ENCODE results near the gene SFXN2. TPM values are rescaled to one million over a fixed set of nuclear protein-coding genes. Genes with fewer than 3 reads are reported as not detected.

The SFXN2 gene
- total and polyA plus RNA-seq, 2 experiments from 2014 or later, result 12.3 to 17.5 TPM

DNA sequence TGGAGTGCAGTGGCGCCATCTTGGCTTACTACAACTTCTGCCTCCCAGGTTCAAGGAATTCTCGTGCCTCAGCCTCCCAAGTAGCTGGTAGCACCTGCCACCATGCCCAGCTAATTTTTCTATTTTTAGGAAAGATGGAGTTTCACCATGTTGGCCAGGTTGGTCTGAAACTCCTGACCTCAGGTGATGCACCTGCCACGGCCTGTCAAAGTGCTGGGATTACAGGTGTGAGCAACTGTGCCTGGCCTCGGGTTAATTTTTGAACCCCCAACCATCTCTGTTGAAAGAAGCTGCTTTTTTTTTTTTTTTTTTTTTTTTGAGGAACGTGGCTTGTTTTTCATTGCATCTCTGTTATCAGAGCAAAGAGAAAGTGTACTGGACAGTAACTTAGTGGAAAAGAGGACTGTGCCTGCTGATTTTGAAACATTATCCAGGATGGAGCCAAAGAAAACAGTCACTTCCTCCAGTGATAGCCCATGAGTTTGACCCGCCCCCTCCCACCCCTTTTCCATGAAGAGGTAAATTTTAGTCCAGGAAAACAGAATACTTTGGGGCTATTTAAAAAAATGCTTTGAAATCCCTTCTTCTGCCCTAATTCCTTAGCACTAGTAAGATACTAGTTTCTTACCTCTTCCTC lies 67.6 kb downstream of the SFXN2 start:
- peak overlapping the region; percentile 88 for H3K27ac ChIP-seq
- H3K4me3 ChIP-seq, result no peak overlapping the region
- H3K9me3 ChIP-seq (ENCODE audit: low read depth), result no peaks in the 10 kb centered on the region
- H2AFZ ChIP-seq, result no peak overlapping the region
- H3K36me3 ChIP-seq (replicated peaks; ENCODE audit: insufficient read depth, low read depth), result no peaks in the 10 kb centered on the region
- no peaks in the 10 kb centered on the region for H3K27me3 ChIP-seq
- H3K4me2 ChIP-seq, result peak overlapping the region; percentile 58
- H3K4me1 ChIP-seq (ENCODE audit: insufficient read depth), result peaks cover 59% of the 10 kb centered on the region
- WGBS (ENCODE audit: low lambda C conversion rate, missing lambda C conversion rate), result 76% methylated on average over 6 of the region's 6 CpGs
- no peak for DNase-seq (ENCODE audit: low spot score)
- H3K79me2 ChIP-seq, result peaks cover 80% of the 10 kb centered on the region
- no peaks in the 10 kb centered on the region for H3K9me2 ChIP-seq (replicated peaks; ENCODE audit: insufficient read depth)
- no peak for TF ChIP-seq EZH2phosphoT487 (IDR thresholded peaks at IDR 0.05; ENCODE audit: low read depth, severe bottlenecking, unreplicated experiment)
- TF ChIP-seq EZH2 (IDR thresholded peaks at IDR 0.05; ENCODE audit: borderline replicate concordance), result no peak
- TF ChIP-seq, protein P1, sequence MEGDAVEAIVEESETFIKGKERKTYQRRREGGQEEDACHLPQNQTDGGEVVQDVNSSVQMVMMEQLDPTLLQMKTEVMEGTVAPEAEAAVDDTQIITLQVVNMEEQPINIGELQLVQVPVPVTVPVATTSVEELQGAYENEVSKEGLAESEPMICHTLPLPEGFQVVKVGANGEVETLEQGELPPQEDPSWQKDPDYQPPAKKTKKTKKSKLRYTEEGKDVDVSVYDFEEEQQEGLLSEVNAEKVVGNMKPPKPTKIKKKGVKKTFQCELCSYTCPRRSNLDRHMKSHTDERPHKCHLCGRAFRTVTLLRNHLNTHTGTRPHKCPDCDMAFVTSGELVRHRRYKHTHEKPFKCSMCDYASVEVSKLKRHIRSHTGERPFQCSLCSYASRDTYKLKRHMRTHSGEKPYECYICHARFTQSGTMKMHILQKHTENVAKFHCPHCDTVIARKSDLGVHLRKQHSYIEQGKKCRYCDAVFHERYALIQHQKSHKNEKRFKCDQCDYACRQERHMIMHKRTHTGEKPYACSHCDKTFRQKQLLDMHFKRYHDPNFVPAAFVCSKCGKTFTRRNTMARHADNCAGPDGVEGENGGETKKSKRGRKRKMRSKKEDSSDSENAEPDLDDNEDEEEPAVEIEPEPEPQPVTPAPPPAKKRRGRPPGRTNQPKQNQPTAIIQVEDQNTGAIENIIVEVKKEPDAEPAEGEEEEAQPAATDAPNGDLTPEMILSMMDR (IDR thresholded peaks at IDR 0.05; ENCODE audit: poor library complexity), result no peak
- peaks cover 3% of the 10 kb centered on the region for H4K20me1 ChIP-seq (ENCODE audit: insufficient read depth, poor library complexity, severe bottlenecking)

DNA sequence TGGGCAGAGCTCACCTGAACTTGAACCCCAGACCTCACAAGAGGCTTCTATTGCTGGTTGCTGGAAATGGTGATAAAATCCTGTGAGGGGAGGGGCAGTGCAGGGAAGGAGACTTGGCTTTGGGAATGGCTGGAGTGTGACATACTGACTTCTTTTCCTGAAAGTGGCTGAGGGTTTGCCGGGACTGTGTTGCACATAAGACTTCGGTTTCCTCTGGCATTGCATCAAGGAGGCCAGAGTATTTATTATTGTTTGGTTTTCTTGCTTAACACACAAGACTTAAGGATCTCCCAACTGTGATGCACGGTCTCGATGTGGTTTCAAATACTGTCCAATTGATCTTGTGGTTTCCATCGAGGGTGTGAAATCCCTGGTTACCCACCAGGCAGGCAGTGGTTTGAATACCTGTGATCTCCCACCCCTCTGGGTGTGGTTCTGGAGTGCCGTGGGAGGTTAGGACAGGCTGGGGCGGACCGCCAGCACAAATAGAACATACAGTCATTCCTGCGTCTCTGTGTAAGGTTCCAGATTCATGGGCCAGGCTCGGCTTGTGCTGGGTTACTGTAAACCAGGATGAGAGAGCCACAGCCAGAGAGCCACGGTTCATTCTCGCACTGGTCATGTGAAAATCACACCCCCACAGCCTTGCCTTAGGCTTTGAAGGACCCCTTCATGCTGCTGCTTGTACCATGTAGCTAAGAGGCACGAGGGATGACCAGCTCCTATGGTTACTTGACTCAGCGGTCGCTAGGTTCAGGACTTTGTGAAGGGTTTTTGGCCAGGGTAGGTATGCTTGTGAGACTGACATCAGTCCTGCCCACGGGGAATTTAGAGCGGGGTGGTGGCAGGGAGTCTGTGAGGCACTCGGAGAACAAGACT lies 68.5 kb downstream of the SFXN2 start:
- Histone ChIP-seq H3K4me1 (ENCODE audit: insufficient read depth) (peaks cover 51% of the 10 kb centered on the region), H3K27ac (peak overlapping the region; percentile 88), H3K9me3 (ENCODE audit: low read depth) (no peaks in the 10 kb centered on the region), H3K79me2 (peaks cover 84% of the 10 kb centered on the region), H3K36me3 (replicated peaks; ENCODE audit: insufficient read depth, low read depth) (no peaks in the 10 kb centered on the region), H4K20me1 (ENCODE audit: insufficient read depth, poor library complexity, severe bottlenecking) (peaks cover 3% of the 10 kb centered on the region), H2AFZ (no peak overlapping the region), H3K27me3 (no peaks in the 10 kb centered on the region), H3K9me2 (replicated peaks; ENCODE audit: insufficient read depth) (no peaks in the 10 kb centered on the region), H3K4me3 (no peak overlapping the region), H3K4me2 (peak overlapping the region; percentile 58)
- TF ChIP-seq EZH2phosphoT487 (IDR thresholded peaks at IDR 0.05; ENCODE audit: low read depth, severe bottlenecking, unreplicated experiment) (no peak), EZH2 (IDR thresholded peaks at IDR 0.05; ENCODE audit: borderline replicate concordance) (no peak)
- TF ChIP-seq, protein P1 (IDR thresholded peaks at IDR 0.05; ENCODE audit: poor library complexity), result no peak
- DNase-seq (ENCODE audit: low spot score), result peak; percentile 32
- 68% methylated on average over 18 of the region's 18 CpGs for WGBS (ENCODE audit: low lambda C conversion rate, missing lambda C conversion rate)

DNA sequence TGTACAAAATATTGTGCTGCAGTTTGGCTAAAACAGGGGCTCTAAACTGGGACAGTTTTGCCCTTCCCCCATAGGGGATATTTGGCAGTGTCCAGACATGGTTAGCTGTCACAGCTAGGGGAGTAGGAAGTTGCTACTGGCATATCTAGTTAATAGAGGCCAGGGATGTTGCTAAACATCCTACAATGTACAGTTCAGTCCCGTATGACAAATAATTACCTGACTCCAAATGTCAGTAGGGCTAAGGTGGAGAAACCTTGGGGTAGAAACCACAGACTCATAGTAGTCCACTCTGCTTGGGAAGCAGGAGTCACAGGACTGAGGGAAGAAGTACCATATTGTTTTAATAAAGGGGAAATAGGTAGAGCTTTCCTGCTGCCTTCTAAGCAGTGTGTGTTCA lies 69.1 kb downstream of the SFXN2 start:
- H3K4me2 ChIP-seq, result peak overlapping the region; percentile 58
- peaks cover 85% of the 10 kb centered on the region for H3K79me2 ChIP-seq
- peaks cover 3% of the 10 kb centered on the region for H4K20me1 ChIP-seq (ENCODE audit: insufficient read depth, poor library complexity, severe bottlenecking)
- no peaks in the 10 kb centered on the region for H3K9me3 ChIP-seq (ENCODE audit: low read depth)
- peaks cover 45% of the 10 kb centered on the region for H3K4me1 ChIP-seq (ENCODE audit: insufficient read depth)
- WGBS (ENCODE audit: low lambda C conversion rate, missing lambda C conversion rate), result 50% methylated on average over 1 of the region's 1 CpG
- DNase-seq (ENCODE audit: low spot score), result no peak
- no peak overlapping the region for H3K4me3 ChIP-seq
- no peak overlapping the region for H2AFZ ChIP-seq
- peak overlapping the region; percentile 88 for H3K27ac ChIP-seq
- H3K36me3 ChIP-seq (replicated peaks; ENCODE audit: insufficient read depth, low read depth), result no peaks in the 10 kb centered on the region
- no peaks in the 10 kb centered on the region for H3K27me3 ChIP-seq
- TF ChIP-seq EZH2phosphoT487 (IDR thresholded peaks at IDR 0.05; ENCODE audit: low read depth, severe bottlenecking, unreplicated experiment), result no peak
- TF ChIP-seq EZH2 (IDR thresholded peaks at IDR 0.05; ENCODE audit: borderline replicate concordance), result no peak
- TF ChIP-seq, protein P1 (IDR thresholded peaks at IDR 0.05; ENCODE audit: poor library complexity), result no peak
- no peaks in the 10 kb centered on the region for H3K9me2 ChIP-seq (replicated peaks; ENCODE audit: insufficient read depth)

Measured in hepatocyte (in vitro differentiated cells).